GM12892 (cell line): Measurements from ENCODE around the gene SPEG.

Source experiments
- POLR2A ChIP-seq: IDR thresholded peaks from 2 replicates; pipeline ENCODE4 v1.6.1; 2011; ENCODE audit warnings: low read depth, low read length, control low read depth
- TAF1 ChIP-seq: IDR thresholded peaks from 2 replicates; pipeline ENCODE4 v1.6.1; 2011; ENCODE audit warnings: low read depth, mild to moderate bottlenecking, control low read depth, low read length, borderline replicate concordance

- TF ChIP-seq POLR2A = no peak
- TF ChIP-seq TAF1 = no peak
Measured at GRCh38 chr2:219521066-219521880, 86.6 kb downstream of the SPEG start.
